Epithelial cell of umbilical artery (primary cell): Measurements from ENCODE around the gene ARHGDIB. TPM values are rescaled to one million over a fixed set of nuclear protein-coding genes. Genes with fewer than 3 reads are reported as not detected.

ENCODE experiments used
- total RNA-seq: library from RNA; depleted of rRNA; stranded (reverse); fragments of >200 nt; gene quantifications from 2 replicates; pipeline ENCODE4 v1.2.3, GENCODE V29; 2014

The ARHGDIB gene
- 199 and 403 TPM in 2 replicates for total RNA-seq

DNA sequence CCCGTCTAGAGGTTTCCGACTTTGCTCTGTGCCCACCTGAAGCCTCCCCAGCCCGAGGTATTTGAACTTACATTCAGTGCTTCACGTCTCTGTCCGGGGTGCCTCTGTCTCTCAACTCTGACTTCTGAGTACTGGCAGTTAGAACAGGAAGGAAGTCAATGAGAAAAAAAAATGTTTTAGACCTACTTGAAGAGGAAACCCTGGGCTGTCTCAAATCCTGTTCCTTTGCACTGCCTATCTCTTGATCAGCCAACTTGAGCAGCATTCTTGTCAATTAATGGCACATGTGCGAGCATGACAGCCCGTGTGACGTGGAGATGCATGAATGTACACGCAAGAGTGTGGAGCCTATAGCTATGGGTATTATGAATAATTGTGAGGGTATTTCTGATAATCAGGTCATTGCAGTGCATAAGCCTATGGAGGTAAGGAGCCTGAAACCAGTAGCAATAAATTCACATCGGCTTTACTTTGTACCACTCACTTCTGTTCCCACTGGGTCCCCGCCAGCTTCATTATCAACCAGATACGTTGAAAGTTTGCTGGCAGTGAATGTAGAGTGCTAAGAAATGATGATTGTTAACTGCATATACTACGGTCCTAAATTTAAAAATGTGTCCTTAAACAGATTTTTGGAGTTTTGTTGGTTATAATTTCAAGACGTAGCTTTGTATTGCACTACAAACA lies at the start of gene ARHGDIB:
Gene ARHGDIB, minus strand, starts transcription at position 136 of the 687 bp plus-strand sequence. CDS start 10,889 bp downstream, outside the sequence.

DNA sequence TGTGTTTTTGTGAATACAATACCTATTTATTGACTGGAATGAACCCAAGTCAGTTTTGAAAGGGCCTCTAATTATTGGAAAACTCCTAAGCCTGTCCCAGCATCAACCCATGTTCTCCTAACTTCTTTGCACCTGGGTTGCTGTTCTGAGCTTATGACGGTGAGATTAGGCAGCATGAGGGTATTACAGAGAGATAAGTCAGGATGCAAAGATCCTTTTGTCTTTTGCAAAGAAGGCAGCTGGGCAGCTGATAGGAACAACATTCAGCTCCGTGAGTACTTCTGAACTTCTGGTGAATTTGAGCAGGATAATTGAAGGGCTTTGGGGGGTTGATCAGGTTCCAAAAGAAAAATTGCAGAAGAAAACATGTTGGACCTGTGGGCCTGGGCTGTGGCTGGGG lies 11.4 kb upstream of the ARHGDIB start, which contains the start of gene PDE6H:
Gene PDE6H, plus strand, starts transcription at position 227 of the 400 bp plus-strand sequence. CDS start 4,971 bp downstream, outside the sequence.

DNA sequence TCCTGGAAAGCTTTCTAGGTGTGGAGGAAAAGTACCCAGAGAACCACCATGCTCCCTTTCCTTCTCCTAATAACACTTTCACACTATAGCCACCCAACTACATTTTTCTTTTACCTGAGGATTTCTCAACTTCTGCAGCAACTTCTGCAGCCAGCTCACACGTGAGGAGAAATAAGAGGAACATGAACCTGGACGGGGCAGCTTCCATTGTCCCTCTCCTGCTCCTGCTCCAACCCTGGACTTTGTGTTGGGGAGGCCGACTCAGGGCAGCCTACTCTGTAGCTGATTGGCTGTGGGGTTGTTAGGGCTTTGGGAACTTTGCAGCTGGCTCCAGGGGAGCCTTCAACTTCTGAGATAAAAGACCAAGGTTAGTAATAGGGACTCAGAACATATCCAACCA lies 23.1 kb downstream of the ARHGDIB start, which contains the start of gene ERP27:
Gene ERP27, minus strand, starts transcription at position 237 of the 400 bp plus-strand sequence. Its CDS starts 29 bp downstream, at position 208.

Other genes starting within 250 kb of the ARHGDIB start
- gene WBP11, start 158.1 kb downstream of the ARHGDIB start, total RNA-seq, result 4.5 and 6.7 TPM in 2 replicates
- gene C12orf60, start 157.9 kb downstream of the ARHGDIB start, total RNA-seq, result 0.91 and 0.97 TPM in 2 replicates
- 0.32 and 0.46 TPM in 2 replicates for gene SMCO3, start 147.4 kb downstream of the ARHGDIB start, total RNA-seq
- 16.9 and 29.5 TPM in 2 replicates for gene ART4, start 118.1 kb downstream of the ARHGDIB start, total RNA-seq
- 42.1 and 237 TPM in 2 replicates for gene MGP, start 75.7 kb downstream of the ARHGDIB start, total RNA-seq
- 0.15 and 0.32 TPM in 2 replicates for gene ERP27, start 23.1 kb downstream of the ARHGDIB start, total RNA-seq
- gene PDE6H, start 11.4 kb upstream of the ARHGDIB start, total RNA-seq, result not detected in 2 replicates